Measurements from ENCODE around the gene SLC16A3. TPM values are rescaled to one million over a fixed set of nuclear protein-coding genes. Genes with fewer than 3 reads are reported as not detected.

Gene SLC16A3
- total and polyA plus RNA-seq, 2 donors (not counting 3 experiments of a cell fraction or from before 2014, with no cell fraction given), result 95.9 to 171 TPM

- CTCF ChIA-PET, result interaction anchor here (0.6 kb wide), 1 partner anchor 11 kb away, joined by 5 read pairs; no protein-coding TSS in a partner anchor
- Histone ChIP-seq H3K4me2 (ENCODE audit: insufficient read depth, low read length) (no peak overlapping the region), H3K36me3 (ENCODE audit: control insufficient read depth in 2 of 2, extremely low read depth in 1 of 2, insufficient read depth in 2 of 2, low read length in 2 of 2) (peaks cover 45 to 56% of the 10 kb centered on the region in 2 experiments), H4K20me1 (replicated peaks; ENCODE audit: control insufficient read depth, extremely low read depth, insufficient read depth, low read length) (no peaks in the 10 kb centered on the region), H3K9ac (replicated peaks; ENCODE audit: extremely low read depth, insufficient read depth, low read length) (no peak overlapping the region), H3K27ac (ENCODE audit: insufficient read depth, low read depth, low read length) (no peak overlapping the region), H3K27me3 (ENCODE audit: control insufficient read depth in 2 of 2, insufficient read depth in 2 of 2, low read length in 2 of 2) (no peaks in the 10 kb centered on the region), H2AFZ (ENCODE audit: low read depth, low read length) (no peak overlapping the region), H3K4me1 (ENCODE audit: control insufficient read depth, extremely low read depth, insufficient read depth, low read length) (no peaks in the 10 kb centered on the region), H3K9me1 (replicated peaks; ENCODE audit: control insufficient read depth, extremely low read depth, insufficient read depth, low read length) (no peaks in the 10 kb centered on the region), H3K9me3 (replicated peaks; ENCODE audit: control insufficient read depth, insufficient read depth, low read length) (no peaks in the 10 kb centered on the region), H3K79me2 (ENCODE audit: control insufficient read depth, insufficient read depth, low read length) (peaks cover 77% of the 10 kb centered on the region), H3K4me3 (replicated peaks in 1 of 3; ENCODE audit: insufficient read depth in 1 of 3, low read depth in 1 of 3, low read length in 3 of 3) (no peak overlapping the region)
- FAIRE-seq (no peak), DNase-seq (ENCODE audit: low read depth, low spot score) (peak; percentile 40)
- TF ChIP-seq POLR2AphosphoS5 (IDR thresholded peaks at IDR 0.05; ENCODE audit: insufficient read depth, low read depth, low read length), result no peak
- TF ChIP-seq MYC (IDR thresholded peaks at IDR 0.05; ENCODE audit: low read depth, low read length), result no peak
- no peak for TF ChIP-seq EZH2 (IDR thresholded peaks at IDR 0.05; ENCODE audit: borderline replicate concordance, low read depth, low read length, severe bottlenecking)
- no peak for TF ChIP-seq FOS (IDR thresholded peaks at IDR 0.05; ENCODE audit: borderline replicate concordance, insufficient read depth, low read length)
- TF ChIP-seq CTCF (IDR thresholded peaks at IDR 0.05; ENCODE audit: extremely low read depth in 1 of 2, insufficient read depth in 1 of 2, low read depth in 1 of 2, low read length in 2 of 2), result no peak
- no peak for TF ChIP-seq GATA2 (IDR thresholded peaks at IDR 0.05; ENCODE audit: insufficient read depth, insufficient read length, low read depth, low read length)
- no peak for TF ChIP-seq JUN (IDR thresholded peaks at IDR 0.05; ENCODE audit: borderline replicate concordance, insufficient read depth, insufficient read length, low read depth)
- TF ChIP-seq POLR2A (IDR thresholded peaks at IDR 0.05; ENCODE audit: low read depth, low read length), result no peak
- TF ChIP-seq MAX (IDR thresholded peaks at IDR 0.05; ENCODE audit: insufficient read depth, insufficient read length), result no peak
- no TSS peak for BruUV-seq (replicated peaks)
- intact Hi-C loops (cut with micrococcal nuclease) (no loop called here), dilution Hi-C loops (cut with MboI; ENCODE audit: extremely low pct_ligation_motif_present, low sequenced_read_pairs) (no loop called here)
- POLR2A ChIA-PET, result no interaction called here
Measured at GRCh38 chr17:82257473-82257872, 28.6 kb downstream of the SLC16A3 start.
